Vagina (tissue), 2 donors: Measurements from ENCODE around the gene RPL36A. TPM values are rescaled to one million over a fixed set of nuclear protein-coding genes. Genes with fewer than 3 reads are reported as not detected.
A peak's percentile ranks its signal among the peaks of the same experiment; 100 is the strongest.

Source experiments
- DNase-seq, 2 donors: peaks; one replicate each; pipeline ENCODE4 v3.0.0-alpha.2; 2017; ENCODE audit errors: extremely low spot score in 2 of 2
- H3K27ac ChIP-seq: fragments of 200-600 bp; sonication (generic); one replicate; pipeline ENCODE4 v1.5.1; 2019
- H3K27me3 ChIP-seq: fragments of 200-600 bp; sonication (generic); one replicate; pipeline ENCODE4 v1.5.1; 2019
- H3K36me3 ChIP-seq, 2 donors: fragments of 200-600 bp; sonication (generic); one replicate each; pipeline ENCODE4 v1.5.1; 2017 to 2019
- H3K4me1 ChIP-seq: fragments of 200-600 bp; sonication (generic); one replicate; pipeline ENCODE4 v1.5.1; 2019
- H3K4me3 ChIP-seq, 2 donors: fragments of 200-600 bp; sonication (generic); 1 replicate in 1 of 2; 2 replicates in 1 of 2; pipeline ENCODE4 v1.5.1; 2016 to 2019
- H3K9me3 ChIP-seq: fragments of 200-600 bp; sonication (generic); one replicate; pipeline ENCODE4 v1.5.1; 2019
- POLR2A ChIP-seq, 2 donors: fragments of 450-650 bp; IDR thresholded peaks; one replicate each; pipeline ENCODE4 v1.6.1; 2017; ENCODE audit warnings: antibody characterized with exemption in 2 of 2, mild to moderate bottlenecking in 2 of 2, moderate library complexity in 2 of 2
- POLR2AphosphoS5 ChIP-seq, 2 donors: sonication (generic); formaldehyde crosslinking; IDR thresholded peaks; one replicate each; pipeline ENCODE4 v1.9.0; 2017; ENCODE audit warnings: antibody characterized with exemption in 2 of 2, mild to moderate bottlenecking in 2 of 2, low read depth in 1 of 2; ENCODE audit not compliant: insufficient read depth in 1 of 2
- intact Hi-C: fragments of 100-400 bp; cut with DNase I; formaldehyde crosslinking; loops from one replicate; pipeline ENCODE4 v1.15.1; 2023
- total RNA-seq: library from RNA; depleted of rRNA; stranded (reverse); fragments of >200 nt; gene quantifications from one replicate; pipeline ENCODE4 v1.2.3, GENCODE V29; 2016
- TF ChIP-seq, protein P1 (sequence below), 3 experiments: fragments of 450-650 bp in 2 of 3; fragments of 200-600 bp in 1 of 3; sonication (generic) in 1 of 3; IDR thresholded peaks; one replicate each; pipeline ENCODE4 v1.5.1; 2017 to 2019; ENCODE audit warnings: antibody characterized with exemption in 3 of 3, mild to moderate bottlenecking in 2 of 3, moderate library complexity in 2 of 3

RPL36A gene
- total RNA-seq, result 514 TPM

DNA sequence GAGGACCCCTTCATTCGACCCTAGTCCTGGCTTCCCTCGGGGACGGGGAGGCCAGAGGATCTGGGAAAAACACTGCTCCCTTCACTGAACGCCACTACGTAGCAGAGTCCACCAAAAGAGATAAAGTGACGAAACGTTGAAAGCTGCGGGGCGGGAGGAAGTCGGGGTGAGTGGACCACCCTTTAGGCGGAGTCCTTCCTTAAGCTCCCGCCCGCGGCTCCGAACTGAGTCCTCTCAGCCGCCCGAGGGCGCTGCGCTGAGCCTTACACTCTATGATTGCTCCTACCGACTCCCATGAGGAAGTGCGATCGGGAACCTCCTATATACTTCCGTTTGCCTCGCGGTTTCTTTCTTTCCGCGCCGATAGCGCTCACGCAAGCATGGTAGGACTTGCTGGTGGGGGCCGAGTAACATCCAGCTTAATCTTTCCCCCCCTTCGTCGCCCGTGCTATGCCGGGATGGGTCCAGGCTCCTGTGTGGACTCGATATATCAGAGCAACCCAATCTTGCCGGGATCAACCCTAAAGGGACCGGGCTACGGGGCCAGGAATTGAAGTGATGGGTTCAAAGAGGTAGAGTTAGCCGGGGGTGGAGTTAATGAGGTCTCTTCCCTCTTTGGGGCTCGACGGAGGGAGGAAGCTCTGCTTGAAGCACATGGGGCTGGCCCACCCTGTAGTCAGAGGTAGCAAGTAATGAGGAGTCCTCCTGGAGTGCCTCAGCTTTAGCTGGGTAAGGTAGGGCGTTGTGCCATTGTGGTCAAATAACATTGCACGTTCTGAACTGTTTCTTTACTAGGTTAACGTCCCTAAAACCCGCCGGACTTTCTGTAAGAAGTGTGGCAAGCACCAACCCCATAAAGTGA lies at the start of gene RPL36A:
Gene RPL36A, plus strand, starts transcription at position 348 of the 862 bp plus-strand sequence. Its CDS starts 33 bp downstream, at position 381.
- Histone ChIP-seq H3K27me3 (no peaks in the 10 kb centered on the region), H3K4me3 (peak within 1 kb of the TSS; percentile 49 to 51), H3K4me1 (peaks cover 4% of the 10 kb centered on the region), H3K36me3 (no peaks in the 10 kb centered on the region), H3K9me3 (no peaks in the 10 kb centered on the region), H3K27ac (peak within 1 kb of the TSS; percentile 80)
- intact Hi-C loops, result no loop called here
- no peak for DNase-seq
- TF ChIP-seq, protein P1, sequence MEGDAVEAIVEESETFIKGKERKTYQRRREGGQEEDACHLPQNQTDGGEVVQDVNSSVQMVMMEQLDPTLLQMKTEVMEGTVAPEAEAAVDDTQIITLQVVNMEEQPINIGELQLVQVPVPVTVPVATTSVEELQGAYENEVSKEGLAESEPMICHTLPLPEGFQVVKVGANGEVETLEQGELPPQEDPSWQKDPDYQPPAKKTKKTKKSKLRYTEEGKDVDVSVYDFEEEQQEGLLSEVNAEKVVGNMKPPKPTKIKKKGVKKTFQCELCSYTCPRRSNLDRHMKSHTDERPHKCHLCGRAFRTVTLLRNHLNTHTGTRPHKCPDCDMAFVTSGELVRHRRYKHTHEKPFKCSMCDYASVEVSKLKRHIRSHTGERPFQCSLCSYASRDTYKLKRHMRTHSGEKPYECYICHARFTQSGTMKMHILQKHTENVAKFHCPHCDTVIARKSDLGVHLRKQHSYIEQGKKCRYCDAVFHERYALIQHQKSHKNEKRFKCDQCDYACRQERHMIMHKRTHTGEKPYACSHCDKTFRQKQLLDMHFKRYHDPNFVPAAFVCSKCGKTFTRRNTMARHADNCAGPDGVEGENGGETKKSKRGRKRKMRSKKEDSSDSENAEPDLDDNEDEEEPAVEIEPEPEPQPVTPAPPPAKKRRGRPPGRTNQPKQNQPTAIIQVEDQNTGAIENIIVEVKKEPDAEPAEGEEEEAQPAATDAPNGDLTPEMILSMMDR (IDR thresholded peaks at IDR 0.05), result peak; percentile 6 to 54 (median 47)
- peak in 1 of 2 donors; percentile 62 for TF ChIP-seq POLR2A (IDR thresholded peaks at IDR 0.05)
- TF ChIP-seq POLR2AphosphoS5 (IDR thresholded peaks at IDR 0.05; ENCODE audit: insufficient read depth in 1 of 2, low read depth in 1 of 2), result peak; percentile 85 to 93

DNA sequence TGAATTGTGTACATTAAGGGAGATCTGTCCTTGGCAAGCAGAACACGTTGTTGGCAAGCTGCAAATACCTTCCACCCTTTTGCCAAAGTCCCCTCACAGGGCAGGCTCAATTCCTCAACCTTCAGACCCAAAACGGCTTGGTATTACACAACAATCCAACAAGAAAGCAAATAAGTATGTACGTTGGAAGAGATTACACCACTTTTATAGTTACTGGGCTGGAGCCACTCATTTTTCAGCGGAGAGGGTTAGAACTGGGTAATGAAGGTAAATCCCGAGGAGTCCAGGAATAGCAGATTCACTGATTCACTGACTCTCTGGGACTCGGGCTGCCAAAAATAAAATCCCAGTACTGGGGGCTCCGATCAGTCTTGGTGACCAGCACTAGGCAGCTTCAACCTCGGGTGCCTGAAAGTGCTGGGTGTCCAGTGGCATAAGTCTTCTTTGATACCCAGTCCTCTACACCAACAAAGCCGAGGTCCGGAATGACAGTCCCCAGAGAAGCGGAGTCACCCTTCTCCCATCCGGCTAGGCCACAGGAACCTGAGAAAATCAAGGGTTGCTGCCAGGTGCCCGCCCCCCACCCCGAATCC lies 42.9 kb upstream of the RPL36A start:
- Histone ChIP-seq H3K9me3 (no peaks in the 10 kb centered on the region), H3K36me3 (no peaks in the 10 kb centered on the region), H3K27ac (peak overlapping the region; percentile 88), H3K27me3 (no peaks in the 10 kb centered on the region), H3K4me1 (peaks cover 9% of the 10 kb centered on the region), H3K4me3 (peak overlapping the region; percentile 59 to 62)
- TF ChIP-seq POLR2A (IDR thresholded peaks at IDR 0.05) (no peak), POLR2AphosphoS5 (IDR thresholded peaks at IDR 0.05; ENCODE audit: insufficient read depth in 1 of 2, low read depth in 1 of 2) (no peak)
- TF ChIP-seq, protein P1 (IDR thresholded peaks at IDR 0.05), result no peak
- DNase-seq, result no peak
- intact Hi-C loops, result no loop called here

DNA sequence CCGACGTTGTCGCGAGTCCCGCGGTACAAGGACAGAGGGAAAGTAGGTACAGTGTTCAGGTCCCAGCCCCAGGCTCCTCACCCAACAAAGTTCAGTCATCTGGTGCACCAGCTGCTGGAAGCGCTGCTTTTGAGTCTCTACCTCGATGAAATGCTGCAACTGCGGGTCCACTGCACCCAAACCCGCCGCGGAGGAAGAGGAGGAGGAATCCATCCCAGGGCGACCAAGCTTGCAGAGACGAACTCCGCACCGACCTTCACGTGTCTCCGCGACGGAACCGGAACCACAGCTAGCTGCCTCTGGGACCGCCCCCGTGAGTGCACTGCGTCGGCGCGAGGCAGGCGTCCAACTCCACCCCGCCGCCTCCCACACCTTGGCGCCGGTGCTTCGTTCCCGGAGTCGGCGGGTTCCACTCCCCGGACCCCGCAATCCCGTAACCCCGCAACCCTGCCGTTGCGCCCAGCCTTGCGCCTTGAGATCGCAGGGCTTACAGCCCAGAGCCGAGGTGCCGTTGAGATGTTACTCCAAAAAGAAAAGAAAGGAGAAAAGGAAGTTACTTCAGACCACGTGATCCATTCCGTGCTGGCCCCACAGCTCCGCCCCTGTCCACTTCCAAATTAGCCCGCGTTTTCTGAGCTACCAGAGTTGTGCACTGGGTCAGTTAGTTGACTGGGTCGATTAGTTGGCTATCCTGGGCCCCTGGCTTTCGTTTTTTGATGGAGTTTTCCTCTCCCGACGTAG lies 42.2 kb upstream of the RPL36A start, which contains the start of gene TIMM8A:
Gene TIMM8A, minus strand, starts transcription at position 291 of the 741 bp plus-strand sequence. Its CDS starts 78 bp downstream, at position 213.
- Histone ChIP-seq H3K27me3 (no peaks in the 10 kb centered on the region), H3K4me3 (peak within 1 kb of the TSS; percentile 59 to 62), H3K27ac (peak within 1 kb of the TSS; percentile 88), H3K4me1 (peaks cover 9% of the 10 kb centered on the region), H3K36me3 (no peaks in the 10 kb centered on the region), H3K9me3 (no peaks in the 10 kb centered on the region)
- intact Hi-C loops, result no loop called here
- DNase-seq, result no peak
- TF ChIP-seq POLR2AphosphoS5 (IDR thresholded peaks at IDR 0.05; ENCODE audit: insufficient read depth in 1 of 2, low read depth in 1 of 2), result peak; percentile 67 to 85
- TF ChIP-seq, protein P1 (IDR thresholded peaks at IDR 0.05), result no peak

DNA sequence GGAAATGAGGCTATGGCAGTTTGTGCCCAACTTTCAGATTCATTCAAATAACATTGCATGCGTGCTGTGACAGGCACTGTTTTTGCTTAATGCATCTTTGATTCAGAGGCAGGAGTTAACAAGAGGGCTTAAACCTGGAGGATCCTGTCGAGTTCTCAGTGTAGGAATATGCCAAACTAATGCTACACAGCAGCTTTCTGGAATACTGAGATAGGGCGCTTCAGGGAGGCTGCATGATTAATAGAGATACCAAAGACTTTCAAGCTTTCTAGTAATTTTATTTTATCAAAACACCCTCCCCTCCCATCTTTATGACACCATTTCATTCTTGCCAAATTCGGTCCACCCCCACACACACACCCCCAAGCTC lies 41.6 kb upstream of the RPL36A start:
- no peaks in the 10 kb centered on the region for H3K27me3 ChIP-seq
- no peaks in the 10 kb centered on the region for H3K36me3 ChIP-seq
- H3K4me1 ChIP-seq, result peaks cover 9% of the 10 kb centered on the region
- peak overlapping the region; percentile 88 for H3K27ac ChIP-seq
- intact Hi-C loops, result no loop called here
- TF ChIP-seq, protein P1 (IDR thresholded peaks at IDR 0.05), result no peak
- TF ChIP-seq POLR2A (IDR thresholded peaks at IDR 0.05) (no peak), POLR2AphosphoS5 (IDR thresholded peaks at IDR 0.05; ENCODE audit: insufficient read depth in 1 of 2, low read depth in 1 of 2) (no peak)
- H3K9me3 ChIP-seq, result no peaks in the 10 kb centered on the region
- no peak for DNase-seq
- H3K4me3 ChIP-seq, result peak overlapping the region; percentile 59 to 62
